Esophagus mucosa (tissue), 1 donor: ENCODE results near the gene RBMS3. TPM values are rescaled to one million over a fixed set of nuclear protein-coding genes. Genes with fewer than 3 reads are reported as not detected.

Experiments
- ATAC-seq: fragments of 200-7000 bp; cut with Tn5 transposase; one replicate; pipeline ENCODE4 v1.9.1; 2020
- total RNA-seq: library from RNA; stranded (reverse); gene quantifications from one replicate; pipeline ENCODE4 v1.2.4, GENCODE V29; 2023
- donor health status: DM: yes; HTN: yes; CAD: no.

RBMS3 gene
- total RNA-seq, 1 donor from 2014 or later, result 3.4 TPM

- ATAC-seq, result no peak
These were observed 545.8 kb downstream of the RBMS3 start for GRCh38 chr3:29826712-29827111.

GRCh38 chr3:29827756-29828155, 546.9 kb downstream of the RBMS3 start:
- no peak for ATAC-seq

GRCh38 chr3:29829340-29829739, 548.5 kb downstream of the RBMS3 start:
- no peak for ATAC-seq

GRCh38 chr3:29850641-29851040, 569.8 kb downstream of the RBMS3 start:
- ATAC-seq, result no peak

GRCh38 chr3:29852767-29853166, 571.9 kb downstream of the RBMS3 start:
- ATAC-seq, result no peak

GRCh38 chr3:29853841-29854397, 573.0 kb downstream of the RBMS3 start:
- no peak for ATAC-seq

GRCh38 chr3:29854821-29855220, 574.0 kb downstream of the RBMS3 start:
- ATAC-seq, result no peak

- ATAC-seq, result no peak
These were observed 578.9 kb downstream of the RBMS3 start for GRCh38 chr3:29859726-29860270.

GRCh38 chr3:29864809-29865208, 583.9 kb downstream of the RBMS3 start:
- ATAC-seq, result no peak

- ATAC-seq, result no peak
These were observed 587.8 kb downstream of the RBMS3 start for GRCh38 chr3:29868543-29869101.

GRCh38 chr3:29870136-29870535, 589.3 kb downstream of the RBMS3 start:
- ATAC-seq, result no peak

- no peak for ATAC-seq
These were observed 590.2 kb downstream of the RBMS3 start for GRCh38 chr3:29871087-29871486.

GRCh38 chr3:29880809-29881208, 599.9 kb downstream of the RBMS3 start:
- no peak for ATAC-seq

GRCh38 chr3:29887451-29887850, 606.6 kb downstream of the RBMS3 start:
- ATAC-seq, result no peak

- no peak for ATAC-seq
These were observed 608.3 kb downstream of the RBMS3 start for GRCh38 chr3:29889215-29889614.

- ATAC-seq, result no peak
These were observed 609.9 kb downstream of the RBMS3 start for GRCh38 chr3:29890801-29891200.

- ATAC-seq, result no peak
These were observed 612.2 kb downstream of the RBMS3 start for GRCh38 chr3:29892976-29893554.

- no peak for ATAC-seq
These were observed 616.0 kb downstream of the RBMS3 start for GRCh38 chr3:29896856-29897255.

- ATAC-seq, result no peak
These were observed 617.5 kb downstream of the RBMS3 start for GRCh38 chr3:29898171-29898965.

GRCh38 chr3:29899021-29899420, 618.1 kb downstream of the RBMS3 start:
- no peak for ATAC-seq

- ATAC-seq, result no peak
These were observed 620.2 kb downstream of the RBMS3 start for GRCh38 chr3:29901097-29901496.

GRCh38 chr3:29903600-29903999, 622.7 kb downstream of the RBMS3 start:
- no peak for ATAC-seq

- ATAC-seq, result no peak
These were observed 626.0 kb downstream of the RBMS3 start for GRCh38 chr3:29906906-29907305.
